GM19455 (cell line): ENCODE data around the gene DNMT1.
"Not testable (repeated sequence)": the region's sequence is repeated elsewhere in the genome, so short reads cannot be mapped to it uniquely, and the experiment has no call there.

Experiments
- ATAC-seq: cut with Tn5 transposase; IDR thresholded peaks from one replicate; pipeline ENCODE4 v1.9.1; 2021; ENCODE audit not compliant: unreplicated experiment

The DNMT1 gene

DNA sequence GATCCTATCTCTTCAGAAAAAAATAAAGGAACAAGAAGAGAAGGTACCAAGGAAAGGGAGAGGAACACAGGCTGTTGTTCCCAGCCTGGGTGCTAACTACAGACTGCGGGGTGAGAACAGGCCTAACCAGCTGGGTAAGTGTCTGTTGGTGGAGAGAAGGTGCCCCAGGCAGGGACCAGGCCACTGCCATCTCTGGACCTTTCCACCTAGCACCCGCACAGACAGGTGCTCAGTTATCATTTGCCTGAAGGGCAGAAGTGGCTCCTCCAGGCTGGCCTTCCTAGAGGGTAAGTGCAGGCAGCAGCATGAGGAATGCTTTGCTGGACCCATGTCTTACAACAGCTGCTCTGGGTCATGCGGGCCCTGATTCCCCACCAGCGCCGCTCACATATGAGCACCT, 10.1 kb downstream of the DNMT1 start:
- ATAC-seq, result no peak

GRCh38 chr19:10183926-10184325, 10.8 kb downstream of the DNMT1 start:
- ATAC-seq, result no peak

GRCh38 chr19:10182847-10183246, 11.9 kb downstream of the DNMT1 start:
- ATAC-seq, result no peak

DNA sequence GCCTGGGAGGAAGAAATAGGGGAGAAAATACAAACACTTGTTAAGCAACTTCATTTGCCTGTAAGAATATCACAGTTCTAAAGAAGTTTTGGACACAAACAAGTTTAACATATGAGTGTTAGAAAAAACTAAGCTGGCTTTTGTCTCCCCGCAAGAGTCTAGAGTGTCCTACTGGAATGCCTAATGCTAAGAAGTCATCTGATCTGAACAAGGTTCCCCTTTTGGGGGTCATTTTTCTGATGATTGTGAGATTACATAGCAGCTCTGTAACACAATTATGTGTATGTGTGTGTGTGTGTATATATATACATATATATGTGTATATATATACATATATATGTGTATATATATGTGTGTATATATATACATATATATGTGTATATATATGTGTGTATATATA, 12.7 kb downstream of the DNMT1 start:
- no peak for ATAC-seq

DNA sequence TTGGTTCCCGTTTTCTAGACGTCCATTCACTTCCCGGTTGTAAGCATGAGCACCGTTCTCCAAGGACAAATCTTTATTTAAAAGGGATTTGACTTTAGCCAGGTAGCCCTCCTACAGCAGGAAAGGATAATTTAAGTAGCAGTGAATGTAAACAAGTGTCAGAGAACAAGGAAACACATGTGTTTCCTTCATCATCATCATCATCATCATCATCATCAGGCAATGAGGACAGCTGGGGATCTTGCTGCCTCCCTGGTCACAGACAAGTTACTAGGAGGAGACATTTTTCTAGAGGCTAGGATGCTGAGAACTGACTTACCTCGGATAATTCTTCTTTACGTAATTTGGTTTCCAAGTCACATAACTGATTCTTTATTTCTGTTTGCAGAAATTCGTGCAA, 14.3 kb downstream of the DNMT1 start:
- ATAC-seq, result no peak

DNA sequence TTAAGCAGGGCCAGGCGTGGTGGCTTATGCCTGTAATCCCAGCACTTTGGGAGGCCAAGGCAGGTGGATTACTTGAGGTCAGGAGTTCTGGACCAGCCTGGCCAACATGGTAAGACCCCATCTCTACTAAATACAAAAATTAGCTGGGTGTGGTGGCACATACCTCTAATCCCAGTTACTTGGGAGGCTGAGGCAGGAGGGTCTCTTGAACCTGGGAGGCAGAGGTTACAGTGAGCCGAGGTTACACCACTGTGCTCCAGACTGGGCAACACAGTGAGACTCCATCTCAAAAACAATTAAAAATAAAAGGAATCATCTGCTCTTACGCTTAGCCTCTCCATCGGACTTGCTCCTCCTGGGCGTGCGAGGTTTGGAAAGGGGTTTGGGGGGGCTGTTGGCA, 14.7 kb downstream of the DNMT1 start:
- not testable (repeated sequence) for ATAC-seq

DNA sequence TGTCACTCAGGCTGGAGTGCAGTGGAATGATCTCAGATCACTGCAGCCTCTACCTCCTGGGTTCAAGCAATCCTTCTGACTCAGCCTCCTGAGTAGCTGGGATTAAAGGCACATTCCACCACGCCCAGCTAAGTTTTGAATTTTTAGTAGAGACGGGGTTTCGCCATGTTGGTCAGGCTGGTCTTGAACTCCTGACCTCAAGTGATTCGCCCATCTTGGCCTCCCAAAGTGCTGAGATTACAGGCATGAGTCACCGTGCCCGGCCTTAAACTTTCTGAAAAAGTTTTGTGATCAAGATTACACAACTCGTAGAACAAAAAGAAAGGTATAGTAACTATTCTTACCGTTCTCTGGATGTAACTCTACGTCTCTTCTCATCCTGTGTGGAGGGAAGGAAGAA, 21.2 kb downstream of the DNMT1 start:
- ATAC-seq, result no peak

DNA sequence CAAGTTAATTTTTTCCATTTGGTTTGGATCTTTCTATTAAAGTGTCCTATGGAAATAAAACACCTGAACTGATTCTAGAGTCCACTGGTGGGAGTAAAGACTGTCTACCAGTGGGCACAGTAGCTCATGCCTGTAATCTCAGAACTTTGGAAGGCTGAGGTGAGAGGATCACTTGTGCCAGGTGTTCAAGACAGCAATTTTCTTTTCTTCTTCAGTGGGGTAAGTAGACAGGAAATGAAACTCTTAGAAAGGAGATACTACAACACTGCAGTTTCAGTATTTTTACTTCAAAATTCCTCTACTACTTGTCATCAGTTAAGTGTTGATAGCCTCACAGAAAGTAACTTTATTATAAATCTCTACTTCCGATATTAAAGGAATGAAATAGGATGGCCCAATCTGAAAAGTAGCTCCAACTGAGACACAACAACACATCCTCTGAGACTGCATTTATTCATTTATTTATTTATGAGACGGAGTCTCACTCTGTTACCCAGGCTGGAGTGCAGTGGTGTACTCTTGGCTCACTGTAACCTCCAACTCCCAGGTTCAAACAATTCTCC, 26.3 kb downstream of the DNMT1 start:
- no peak for ATAC-seq

DNA sequence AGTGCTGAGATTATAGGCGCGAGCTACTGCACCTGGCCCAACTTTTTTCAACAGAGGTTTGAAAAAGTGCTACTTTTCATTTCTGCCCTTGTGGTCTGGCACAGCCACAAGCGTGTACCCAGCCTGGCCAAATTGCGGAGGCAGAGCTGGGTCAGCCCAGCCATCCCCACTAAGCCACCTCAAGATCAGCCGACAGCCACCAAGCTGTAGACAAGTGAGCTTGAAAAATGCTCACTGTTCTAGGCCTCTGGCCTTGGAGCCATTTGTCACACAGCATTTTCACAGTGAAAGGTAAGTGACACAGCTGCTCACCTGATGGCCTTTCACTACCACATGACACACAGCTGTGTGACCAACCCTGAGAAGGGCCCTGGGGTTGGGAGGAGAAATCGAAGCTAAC, 27.3 kb downstream of the DNMT1 start:
- no peak for ATAC-seq

- ATAC-seq, result not testable (repeated sequence)
Measured at GRCh38 chr19:10166501-10166900, 28.3 kb downstream of the DNMT1 start.

- ATAC-seq, result no peak
Measured at GRCh38 chr19:10166046-10166445, 28.7 kb downstream of the DNMT1 start.

- no peak for ATAC-seq
Measured at GRCh38 chr19:10163536-10163935, 31.2 kb downstream of the DNMT1 start.

DNA sequence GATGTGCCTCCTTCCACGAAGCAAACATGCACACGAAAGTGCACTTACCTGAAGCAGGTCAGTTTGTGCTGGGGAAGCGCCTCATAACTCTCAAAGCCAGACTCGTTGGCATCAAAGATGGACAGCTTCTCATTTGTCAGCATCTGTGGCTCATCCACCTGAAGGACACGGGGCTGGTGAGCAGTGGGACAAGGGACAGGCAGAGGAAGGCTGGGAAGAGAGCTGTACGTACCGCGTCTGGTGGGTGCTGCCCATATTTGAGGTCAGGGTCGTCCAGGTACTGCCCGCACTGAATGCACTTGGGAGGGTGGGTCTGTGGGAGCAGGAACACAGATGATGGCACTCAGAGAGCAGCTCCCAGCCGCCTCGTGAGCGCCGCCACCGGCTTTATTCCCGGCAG, 35.1 kb downstream of the DNMT1 start:
- no peak for ATAC-seq

GRCh38 chr19:10158485-10158884, 36.3 kb downstream of the DNMT1 start:
- no peak for ATAC-seq

DNA sequence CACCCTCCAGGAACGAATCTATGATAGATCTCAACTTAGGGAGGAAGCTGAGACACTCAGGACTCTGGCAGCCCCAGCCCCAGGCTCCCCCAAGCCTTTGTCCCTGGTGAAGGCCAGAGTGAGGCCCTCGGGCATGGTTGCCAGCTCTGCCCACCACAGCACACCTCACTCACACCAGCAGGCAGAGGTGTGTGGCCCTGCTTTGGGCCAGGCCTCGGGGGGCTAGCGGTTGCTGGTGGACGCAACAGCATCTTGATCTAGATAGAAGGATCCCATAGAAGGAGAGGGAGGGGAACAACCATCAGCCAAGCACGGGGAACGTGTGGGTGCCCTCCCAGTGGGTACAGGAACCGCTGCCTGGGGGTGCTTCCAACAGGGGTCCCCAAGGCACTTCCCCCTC, 36.7 kb downstream of the DNMT1 start:
- no peak for ATAC-seq

GRCh38 chr19:10155839-10156238, 38.9 kb downstream of the DNMT1 start:
- no peak for ATAC-seq

GRCh38 chr19:10152100-10152499, 42.7 kb downstream of the DNMT1 start:
- no peak for ATAC-seq

GRCh38 chr19:10151521-10151920, 43.2 kb downstream of the DNMT1 start:
- no peak for ATAC-seq

- ATAC-seq, result no peak
Measured at GRCh38 chr19:10149427-10149826, 45.3 kb downstream of the DNMT1 start.

DNA sequence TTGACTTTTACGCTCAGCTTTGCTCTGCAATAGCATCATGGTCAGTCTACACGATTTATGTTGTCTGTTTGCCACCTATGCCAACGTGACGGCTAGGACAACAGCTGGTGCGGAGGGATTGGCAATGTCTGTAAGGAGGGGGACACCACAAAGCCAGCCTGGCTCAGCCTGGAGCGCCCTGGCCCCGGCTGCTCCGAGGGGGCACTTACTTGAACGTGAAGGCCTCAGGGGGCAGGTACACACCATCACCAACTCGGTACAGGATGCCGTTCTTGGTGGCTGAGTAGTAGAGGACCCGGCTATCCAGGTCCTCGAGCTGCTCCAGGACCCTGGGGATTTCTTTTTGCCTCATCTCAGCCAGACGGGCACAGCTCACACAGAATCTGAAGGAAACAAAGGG, 48.6 kb downstream of the DNMT1 start:
- ATAC-seq, result no peak

DNA sequence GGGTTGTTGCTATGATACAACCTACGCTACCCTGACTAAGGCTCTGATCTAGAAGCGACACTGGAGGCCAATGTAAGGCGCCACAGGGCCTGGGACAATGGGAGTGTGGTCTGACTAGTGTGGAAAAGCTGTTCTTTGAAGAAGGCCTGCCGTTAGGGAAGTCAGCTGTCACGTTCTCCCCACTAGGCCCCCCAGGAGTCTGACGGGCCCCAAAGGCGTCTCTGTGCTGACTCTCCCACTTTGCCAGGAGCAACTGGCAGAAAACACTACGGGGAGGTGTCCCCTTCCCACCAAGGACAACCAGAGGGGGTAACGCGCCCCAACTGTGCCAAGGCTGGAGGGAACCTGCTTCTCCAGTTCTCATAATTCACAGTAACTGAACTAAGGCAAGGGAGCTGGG, 49.7 kb downstream of the DNMT1 start:
- ATAC-seq, result no peak

DNA sequence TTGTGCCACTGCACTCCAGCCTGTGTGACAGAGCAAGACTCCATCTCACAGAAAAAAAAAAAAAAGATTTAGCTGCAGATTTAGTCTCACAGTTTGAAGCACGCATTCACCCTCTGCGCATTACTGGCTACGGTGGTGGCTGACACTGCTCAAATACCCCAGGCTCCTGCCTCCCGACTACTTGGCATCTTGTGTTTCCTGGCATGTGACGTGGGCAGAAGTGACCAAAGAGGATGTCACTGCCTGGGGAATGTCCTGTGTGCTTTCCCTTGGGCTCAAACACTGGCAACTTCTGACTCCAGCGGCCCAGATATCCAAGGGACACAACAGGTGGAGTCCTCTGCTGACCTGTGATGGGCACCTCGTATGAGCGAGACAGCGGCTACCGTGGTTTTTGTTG, 50.4 kb downstream of the DNMT1 start:
- no peak for ATAC-seq

GRCh38 chr19:10143681-10144080, 51.1 kb downstream of the DNMT1 start:
- ATAC-seq, result no peak
